Vagina (tissue), 2 donors: ENCODE data around the gene RNASE7.

Experiments used
- POLR2AphosphoS5 ChIP-seq, 2 donors: sonication (generic); formaldehyde crosslinking; IDR thresholded peaks; one replicate each; pipeline ENCODE4 v1.9.0; 2017; ENCODE audit warnings: antibody characterized with exemption in 2 of 2, mild to moderate bottlenecking in 2 of 2, low read depth in 1 of 2; ENCODE audit not compliant: insufficient read depth in 1 of 2
- TF ChIP-seq, protein P1 (sequence below), 3 experiments: fragments of 450-650 bp in 2 of 3; fragments of 200-600 bp in 1 of 3; sonication (generic) in 1 of 3; IDR thresholded peaks; one replicate each; pipeline ENCODE4 v1.5.1; 2017 to 2019; ENCODE audit warnings: antibody characterized with exemption in 3 of 3, mild to moderate bottlenecking in 2 of 3, moderate library complexity in 2 of 3

- no peak for TF ChIP-seq POLR2AphosphoS5 (IDR thresholded peaks at IDR 0.05; ENCODE audit: insufficient read depth in 1 of 2, low read depth in 1 of 2)
- TF ChIP-seq, protein P1, sequence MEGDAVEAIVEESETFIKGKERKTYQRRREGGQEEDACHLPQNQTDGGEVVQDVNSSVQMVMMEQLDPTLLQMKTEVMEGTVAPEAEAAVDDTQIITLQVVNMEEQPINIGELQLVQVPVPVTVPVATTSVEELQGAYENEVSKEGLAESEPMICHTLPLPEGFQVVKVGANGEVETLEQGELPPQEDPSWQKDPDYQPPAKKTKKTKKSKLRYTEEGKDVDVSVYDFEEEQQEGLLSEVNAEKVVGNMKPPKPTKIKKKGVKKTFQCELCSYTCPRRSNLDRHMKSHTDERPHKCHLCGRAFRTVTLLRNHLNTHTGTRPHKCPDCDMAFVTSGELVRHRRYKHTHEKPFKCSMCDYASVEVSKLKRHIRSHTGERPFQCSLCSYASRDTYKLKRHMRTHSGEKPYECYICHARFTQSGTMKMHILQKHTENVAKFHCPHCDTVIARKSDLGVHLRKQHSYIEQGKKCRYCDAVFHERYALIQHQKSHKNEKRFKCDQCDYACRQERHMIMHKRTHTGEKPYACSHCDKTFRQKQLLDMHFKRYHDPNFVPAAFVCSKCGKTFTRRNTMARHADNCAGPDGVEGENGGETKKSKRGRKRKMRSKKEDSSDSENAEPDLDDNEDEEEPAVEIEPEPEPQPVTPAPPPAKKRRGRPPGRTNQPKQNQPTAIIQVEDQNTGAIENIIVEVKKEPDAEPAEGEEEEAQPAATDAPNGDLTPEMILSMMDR (IDR thresholded peaks at IDR 0.05): no peak
Observed at GRCh38 chr14:21088687-21089086, 46.5 kb downstream of the RNASE7 start.
